ENCODE measurements around the gene NFILZ. TPM values are rescaled to one million over a fixed set of nuclear protein-coding genes. Genes with fewer than 3 reads are reported as not detected.

NFILZ gene
- polyA plus RNA-seq (2013, experiment 1 of 2; ENCODE audit: insufficient read length): not detected
- polyA plus RNA-seq (2013, experiment 2 of 2; ENCODE audit: insufficient read length): not detected

DNA sequence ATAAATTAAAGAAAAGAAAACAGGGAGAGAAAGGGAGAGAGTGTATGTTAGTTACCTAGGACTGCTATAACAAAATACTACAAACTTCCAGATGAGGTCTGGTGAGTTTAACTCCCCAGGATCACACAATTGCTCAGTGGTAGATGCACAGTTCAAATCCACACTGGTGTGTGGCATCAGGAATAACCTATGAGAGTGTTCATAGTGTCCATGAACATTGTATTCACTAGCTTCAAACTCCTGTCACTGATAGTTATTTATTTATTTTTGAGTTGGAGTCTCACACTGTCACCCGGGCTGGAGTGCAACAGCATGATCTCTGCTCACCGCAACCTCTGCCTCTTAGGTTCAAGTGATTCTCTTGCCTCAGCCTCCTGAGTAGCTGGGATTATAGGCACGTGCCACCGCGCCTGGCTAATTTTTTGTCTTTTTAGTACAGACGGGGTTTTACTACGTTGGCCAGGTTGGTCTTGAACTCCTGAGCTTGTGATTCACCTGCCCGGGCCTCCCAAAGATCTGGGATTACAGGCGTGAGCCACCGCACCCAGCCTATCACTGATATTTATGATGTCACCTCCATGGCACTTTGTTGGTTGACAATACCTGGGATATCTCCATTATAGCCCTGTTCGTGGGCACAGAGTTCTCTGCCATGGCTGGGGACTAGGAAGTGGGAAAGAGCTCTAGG lies at the start of gene NFILZ:
Gene NFILZ, plus strand, starts transcription at position 638 of the 688 bp plus-strand sequence. CDS start 46,133 bp downstream, outside the sequence.
- no peak for DNase-seq

DNA sequence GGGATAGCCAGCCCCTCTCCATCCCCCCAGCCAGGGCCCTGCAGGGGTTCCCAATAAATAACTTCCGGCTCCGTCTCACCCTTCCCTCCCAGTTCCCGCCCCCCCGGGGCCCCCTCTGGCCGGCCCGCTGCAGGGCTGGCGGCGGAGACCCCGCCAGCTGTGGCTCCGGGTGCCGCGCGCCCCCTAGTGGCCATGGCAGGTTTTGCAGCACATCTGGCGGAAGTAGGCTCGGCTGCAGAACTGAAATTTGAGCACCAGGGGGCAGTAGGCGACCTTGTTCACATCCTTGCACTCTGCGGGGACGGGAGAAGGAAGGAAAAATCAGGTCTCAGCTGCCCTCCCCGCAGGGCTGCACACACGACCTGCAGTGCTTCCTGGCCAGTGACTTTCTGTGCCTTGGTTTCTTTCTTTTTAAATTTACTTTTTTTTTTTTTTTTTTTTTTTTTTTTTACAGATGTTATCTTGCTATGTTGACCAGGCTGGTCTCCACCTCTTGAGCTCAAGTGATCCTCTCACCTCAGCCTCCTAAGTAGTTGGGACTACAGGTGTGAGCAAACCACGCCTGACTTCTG lies 49.6 kb upstream of the NFILZ start:
- peak; percentile 68 for DNase-seq

- no peak for DNase-seq
Measured at GRCh38 chr19:8584965-8585893, 45.2 kb upstream of the NFILZ start.

DNA sequence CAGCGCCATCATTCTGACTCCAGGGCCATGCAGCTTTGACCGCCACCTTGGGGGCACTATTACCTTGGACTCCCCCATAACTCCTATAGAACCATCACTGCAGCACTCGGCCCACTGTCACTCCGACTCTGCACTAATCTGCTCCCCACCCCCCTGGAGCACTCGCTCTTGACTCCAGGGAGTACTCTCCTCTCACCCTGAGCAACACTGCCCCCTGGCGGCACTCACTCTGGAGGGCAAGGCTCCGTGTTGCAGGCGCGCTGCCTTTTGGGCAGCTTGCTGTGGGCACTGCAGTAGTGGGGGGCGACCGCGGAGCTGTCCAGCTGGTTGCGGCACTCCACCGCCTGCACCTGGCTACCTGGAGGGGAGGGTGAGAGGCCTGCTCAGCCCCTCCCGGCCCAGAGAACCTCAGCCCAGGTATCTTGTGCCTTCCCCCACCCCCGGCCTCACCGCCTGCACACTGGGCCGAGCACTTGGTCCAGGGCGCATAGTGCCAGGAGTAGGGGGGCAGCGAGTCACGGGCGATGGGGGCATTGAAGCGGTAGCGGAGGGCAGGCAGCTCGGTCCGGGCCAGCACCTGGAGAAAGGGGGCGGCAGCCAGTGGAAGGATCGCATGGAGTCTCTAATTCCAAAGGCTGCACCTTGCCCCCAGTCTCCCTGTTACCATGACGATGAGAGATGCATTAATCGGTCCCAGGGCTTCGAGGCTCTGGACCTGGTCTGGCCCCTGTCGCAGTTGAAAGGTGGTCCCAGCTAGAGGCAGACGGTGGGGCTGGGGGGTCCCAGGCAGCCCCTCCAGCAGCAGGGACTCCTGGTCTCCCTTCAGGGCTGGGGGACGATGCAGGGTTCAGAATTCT lies 44.3 kb upstream of the NFILZ start:
- peak; percentile 40 for DNase-seq

GRCh38 chr19:8589177-8589714 lies 41.2 kb upstream of the NFILZ start:
- DNase-seq: no peak

- DNase-seq: peak; percentile 93
Measured at GRCh38 chr19:8592231-8593009, 38.0 kb upstream of the NFILZ start.

DNA sequence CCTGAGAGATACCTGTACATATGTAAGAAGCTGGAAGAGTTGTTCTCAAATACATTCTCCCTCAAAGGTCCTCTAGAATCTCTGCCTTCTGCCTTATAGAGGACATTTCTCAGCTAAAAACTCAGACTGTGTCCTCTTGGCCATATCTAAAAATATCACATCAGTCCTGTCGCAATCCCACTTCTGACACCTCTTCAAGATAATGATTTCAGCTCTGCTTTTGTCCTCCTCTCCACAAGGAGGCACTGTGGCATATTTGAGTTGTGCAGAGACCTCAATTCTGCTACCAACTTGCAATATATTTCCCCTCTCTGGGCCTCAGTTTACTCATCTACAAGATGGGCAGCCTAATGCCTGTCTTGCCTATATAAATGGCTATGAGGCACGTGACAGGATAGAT lies 36.5 kb upstream of the NFILZ start:
- DNase-seq: peak; percentile 23

DNA sequence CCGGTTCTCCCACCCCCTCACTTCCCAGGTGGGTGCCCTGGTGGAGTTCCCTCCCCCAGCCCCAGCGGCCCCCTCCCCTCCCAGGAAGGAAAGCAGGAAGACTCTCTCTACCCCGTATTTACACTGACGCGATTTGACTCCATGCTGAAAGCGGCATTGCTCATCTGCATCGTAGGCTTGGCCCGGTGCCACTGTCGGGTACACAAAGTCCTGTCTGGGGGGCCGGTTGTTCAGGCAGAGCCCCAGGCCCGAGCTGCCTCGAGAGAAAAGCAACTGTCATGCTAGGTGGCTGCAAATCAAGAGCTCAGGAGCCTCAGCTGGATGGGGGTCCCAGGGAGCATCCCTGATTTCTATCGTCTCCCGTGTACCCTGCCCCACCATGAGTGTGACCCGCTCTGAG lies 34.8 kb upstream of the NFILZ start:
- DNase-seq: no peak

DNA sequence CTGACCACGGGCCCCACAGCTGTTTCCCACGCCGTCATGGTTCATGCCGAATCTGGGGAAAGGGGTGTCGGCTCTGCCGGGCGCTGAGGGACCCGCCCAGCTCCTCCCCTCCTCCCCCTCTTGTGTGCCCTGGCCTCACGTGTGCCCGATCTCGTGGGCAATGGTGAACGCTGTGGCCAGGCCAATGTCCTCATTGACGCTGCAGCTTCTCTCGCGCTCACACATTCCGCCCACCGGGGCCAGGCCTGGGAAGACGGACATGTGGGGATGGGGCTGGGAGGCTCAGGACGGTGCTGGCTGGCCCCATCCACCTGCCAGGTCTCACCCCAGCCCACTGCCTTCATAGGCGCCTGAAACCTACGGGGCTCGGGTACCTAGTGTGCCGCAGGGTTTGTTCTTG lies 34.3 kb upstream of the NFILZ start:
- no peak for DNase-seq

- DNase-seq: no peak
Measured at GRCh38 chr19:8600064-8600463, 30.4 kb upstream of the NFILZ start.

- no peak for DNase-seq
Measured at GRCh38 chr19:8600816-8601215, 29.6 kb upstream of the NFILZ start.

DNA sequence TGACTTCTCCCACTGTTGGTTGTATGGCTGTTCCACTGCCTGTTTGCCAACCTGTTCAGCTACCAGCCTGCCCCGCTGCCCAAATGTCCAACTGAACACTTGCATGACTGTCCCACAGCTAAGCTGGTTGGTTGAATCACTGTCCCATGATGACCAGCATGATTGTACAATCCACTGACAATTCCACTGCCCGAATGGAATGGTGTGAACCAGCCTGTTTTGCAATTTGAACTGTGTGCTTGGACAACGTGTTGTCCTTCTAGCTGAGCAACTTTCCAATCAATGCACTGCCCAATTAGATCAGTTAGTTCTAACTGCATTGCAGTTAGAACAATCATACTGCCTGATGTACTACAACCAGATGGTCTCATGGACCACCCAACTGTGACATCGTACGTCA lies 28.6 kb upstream of the NFILZ start:
- DNase-seq: no peak

DNA sequence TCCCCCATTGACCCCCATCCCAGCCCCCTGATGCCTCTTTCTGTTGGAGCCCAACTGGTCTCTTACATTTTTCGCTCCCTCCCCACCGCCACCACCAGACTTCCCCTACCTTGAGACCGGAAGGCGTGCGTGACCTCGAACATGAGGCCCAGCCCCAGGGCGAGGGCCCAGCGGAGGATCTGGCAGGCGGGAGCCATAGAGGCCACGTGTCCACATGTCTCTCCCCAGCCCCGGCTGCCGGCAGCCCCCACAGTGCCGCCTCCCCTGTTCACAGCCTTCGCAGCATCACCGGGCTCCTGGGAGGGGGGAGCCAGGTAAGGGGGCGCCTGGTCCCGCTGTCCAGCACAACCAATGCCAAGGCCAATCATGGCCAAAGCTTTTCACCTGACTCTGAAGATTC lies 24.9 kb upstream of the NFILZ start:
- no peak for DNase-seq

DNA sequence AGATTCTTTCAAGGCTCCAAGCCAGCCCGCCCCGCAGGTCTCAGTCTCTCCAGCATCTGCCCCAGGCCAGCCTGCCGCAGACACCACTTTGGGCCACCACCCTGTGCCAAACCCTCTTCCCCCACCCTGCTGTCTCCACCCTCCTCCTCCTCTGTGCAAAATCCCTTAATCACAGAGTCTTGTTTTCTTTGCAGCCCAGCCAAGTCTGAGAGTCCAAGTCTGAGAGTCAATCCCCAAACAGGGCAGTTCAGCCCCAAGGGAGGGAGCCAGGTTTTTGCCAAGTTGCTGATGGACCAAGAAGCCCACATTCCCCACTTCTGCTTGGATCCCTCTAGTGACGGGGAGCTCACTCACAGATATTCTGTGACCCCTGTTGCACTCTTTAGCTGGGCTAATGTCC lies 23.0 kb upstream of the NFILZ start:
- peak; percentile 93 for DNase-seq

DNA sequence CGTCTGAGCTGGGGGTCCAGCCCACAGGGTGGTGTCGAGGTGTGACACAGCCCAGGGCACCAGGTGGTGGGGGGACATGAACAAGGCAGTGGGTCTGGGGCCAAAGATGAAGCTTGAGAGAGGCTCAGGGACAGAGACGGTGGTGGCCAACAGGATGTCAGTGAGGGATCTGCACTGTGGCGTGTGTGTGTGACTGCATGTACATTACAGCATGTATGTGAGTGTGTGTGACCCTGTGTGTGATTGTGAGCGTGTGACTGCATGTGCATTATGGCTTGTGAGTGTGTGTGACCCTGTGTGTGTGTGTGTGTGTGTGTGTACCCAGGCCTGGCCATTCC lies 21.5 kb upstream of the NFILZ start:
- DNase-seq: no peak

- peak; percentile 81 for DNase-seq
Measured at GRCh38 chr19:8609279-8610040, 21.0 kb upstream of the NFILZ start.

- peak; percentile 70 for DNase-seq
Measured at GRCh38 chr19:8610041-8610935, 20.1 kb upstream of the NFILZ start, which contains the start of gene ADAMTS10. TSS of gene ADAMTS10 (minus strand) at chr19:8610715. CDS start at chr19:8605710, 5,005 bp downstream.

DNA sequence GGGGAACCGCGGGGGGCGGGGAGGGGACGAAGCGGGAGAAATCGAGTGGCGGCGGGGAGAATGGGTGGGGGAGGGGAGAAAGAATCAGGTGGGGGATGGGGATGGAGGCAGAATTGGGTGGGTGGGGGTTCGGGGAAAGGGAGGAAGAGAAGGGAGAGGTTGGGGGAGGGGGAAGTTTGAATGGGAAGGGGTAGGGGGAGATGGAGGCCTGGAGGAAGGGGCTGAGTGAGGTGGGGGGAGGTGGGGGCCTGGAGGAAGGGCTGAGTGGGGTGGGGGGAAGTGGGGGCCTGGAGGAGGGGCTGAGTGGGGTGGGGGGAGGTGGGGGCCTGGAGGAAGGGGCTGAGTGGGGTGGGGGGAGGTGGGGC lies 19.5 kb upstream of the NFILZ start:
- DNase-seq: no peak

DNA sequence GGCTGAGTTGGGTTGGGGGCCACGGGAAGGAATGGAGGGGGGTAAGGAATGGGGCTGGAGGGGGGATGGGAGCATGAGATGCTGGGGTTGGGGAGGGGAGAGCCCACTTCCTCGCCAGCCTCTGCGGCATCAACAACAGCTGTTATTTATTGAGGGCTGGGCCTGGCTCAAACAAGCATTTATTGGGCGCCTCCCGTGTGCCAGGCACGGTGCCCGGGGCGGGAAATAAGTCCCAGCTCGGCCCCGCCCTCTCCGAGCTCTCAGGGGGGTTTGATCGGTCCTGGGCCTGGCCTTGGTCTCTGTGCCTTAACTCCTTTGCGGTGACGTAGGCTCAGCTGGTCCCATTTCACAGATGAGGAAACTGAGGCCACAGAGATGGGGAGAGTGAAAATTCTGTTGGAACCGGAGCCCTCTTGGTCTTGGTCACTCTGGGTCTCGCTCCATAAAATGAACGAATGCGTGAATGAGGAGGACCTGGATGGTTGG lies 19.0 kb upstream of the NFILZ start:
- DNase-seq: peak; percentile 66

Measured in fibroblast of skin of back (primary cell).